Right lobe of liver (tissue), 4 donors: ENCODE results near the gene CYP4F22.
"Not testable (repeated sequence)": the region's sequence is repeated elsewhere in the genome, so short reads cannot be mapped to it uniquely, and the experiment has no call there.

Source experiments
- POLR2A ChIP-seq: fragments of 450-650 bp; IDR thresholded peaks from one replicate; pipeline ENCODE4 v1.6.1; 2017; ENCODE audit warnings: antibody characterized with exemption, mild to moderate bottlenecking
- TF ChIP-seq, protein P1 (sequence below), 4 donors: fragments of 200-600 bp in 3 of 4; fragments of 450-650 bp in 1 of 4; IDR thresholded peaks; one replicate each; pipeline versions ENCODE4 v1.5.1 to v1.8.0; 2016 to 2022; ENCODE audit warnings: antibody characterized with exemption in 4 of 4, mild to moderate bottlenecking in 2 of 4
- donor health status: DM: no; HTN: no; CAD: no.
- donor health status: DM: no; HTN: no; CAD: no.
- donor health status: DM: no; HTN: yes; CAD: no.

DNA sequence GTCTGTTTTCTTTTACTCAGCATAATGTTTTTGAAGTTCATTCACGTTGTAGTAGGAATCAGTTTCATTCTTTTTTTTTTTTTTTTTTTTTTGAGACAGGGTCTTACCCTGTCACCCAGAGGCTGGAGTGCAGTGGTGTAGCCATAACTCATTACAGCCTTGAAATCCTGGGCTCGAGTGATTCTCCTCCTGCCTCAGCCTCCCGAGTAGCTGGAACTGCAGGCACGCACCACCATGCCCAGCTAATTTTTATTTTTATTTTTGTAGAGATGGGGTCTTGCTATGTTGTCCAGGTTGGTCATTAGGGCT is 25.2 kb downstream of the CYP4F22 start:
- TF ChIP-seq, protein P1, sequence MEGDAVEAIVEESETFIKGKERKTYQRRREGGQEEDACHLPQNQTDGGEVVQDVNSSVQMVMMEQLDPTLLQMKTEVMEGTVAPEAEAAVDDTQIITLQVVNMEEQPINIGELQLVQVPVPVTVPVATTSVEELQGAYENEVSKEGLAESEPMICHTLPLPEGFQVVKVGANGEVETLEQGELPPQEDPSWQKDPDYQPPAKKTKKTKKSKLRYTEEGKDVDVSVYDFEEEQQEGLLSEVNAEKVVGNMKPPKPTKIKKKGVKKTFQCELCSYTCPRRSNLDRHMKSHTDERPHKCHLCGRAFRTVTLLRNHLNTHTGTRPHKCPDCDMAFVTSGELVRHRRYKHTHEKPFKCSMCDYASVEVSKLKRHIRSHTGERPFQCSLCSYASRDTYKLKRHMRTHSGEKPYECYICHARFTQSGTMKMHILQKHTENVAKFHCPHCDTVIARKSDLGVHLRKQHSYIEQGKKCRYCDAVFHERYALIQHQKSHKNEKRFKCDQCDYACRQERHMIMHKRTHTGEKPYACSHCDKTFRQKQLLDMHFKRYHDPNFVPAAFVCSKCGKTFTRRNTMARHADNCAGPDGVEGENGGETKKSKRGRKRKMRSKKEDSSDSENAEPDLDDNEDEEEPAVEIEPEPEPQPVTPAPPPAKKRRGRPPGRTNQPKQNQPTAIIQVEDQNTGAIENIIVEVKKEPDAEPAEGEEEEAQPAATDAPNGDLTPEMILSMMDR (IDR thresholded peaks at IDR 0.05): not testable (repeated sequence)
- TF ChIP-seq POLR2A: not testable (repeated sequence)
